Measurements from ENCODE around the gene RAB15. TPM values are rescaled to one million over a fixed set of nuclear protein-coding genes. Genes with fewer than 3 reads are reported as not detected.
A peak's percentile ranks its signal among the peaks of the same experiment; 100 is the strongest.

The RAB15 gene
- total RNA-seq, 1 donor from 2014 or later = 71.4 TPM

DNA sequence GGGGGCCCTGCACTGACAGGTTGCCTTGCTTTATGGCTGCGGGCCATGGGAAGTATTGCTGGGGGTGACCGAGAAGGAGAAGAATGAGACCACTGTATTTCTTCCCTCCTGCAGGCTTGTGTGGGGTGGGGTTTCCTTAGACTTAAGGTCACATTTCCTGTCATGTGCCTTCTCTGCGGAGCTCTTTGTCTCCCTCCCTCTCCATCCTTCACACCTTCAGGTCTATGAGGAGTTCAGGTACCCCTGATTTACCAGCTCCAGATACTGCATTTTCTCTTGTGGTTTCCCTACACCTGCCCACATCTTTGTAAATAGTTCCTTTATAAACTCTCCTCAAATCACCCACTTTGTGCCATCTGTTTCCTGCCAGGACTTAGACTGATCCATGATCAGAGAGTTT lies 18.2 kb upstream of the RAB15 start:
- no peak for DNase-seq (ENCODE audit: low spot score)

DNA sequence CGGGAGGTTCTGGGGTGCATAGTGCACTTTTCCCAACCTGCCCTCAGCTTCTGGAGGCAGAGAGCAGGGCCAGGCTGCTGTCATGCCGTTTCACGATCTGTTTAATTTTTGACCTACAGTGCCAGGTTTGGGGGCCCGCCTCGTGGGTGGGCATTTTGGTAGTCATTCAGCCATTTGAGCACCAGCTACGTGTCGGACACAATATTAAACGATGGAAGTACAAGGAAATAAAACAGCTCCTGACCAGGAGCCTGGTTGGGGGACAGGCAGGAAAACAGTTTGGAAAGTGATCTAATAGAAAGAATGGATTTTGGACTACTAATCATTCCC lies 15.3 kb upstream of the RAB15 start:
- DNase-seq (ENCODE audit: low spot score) = no peak

DNA sequence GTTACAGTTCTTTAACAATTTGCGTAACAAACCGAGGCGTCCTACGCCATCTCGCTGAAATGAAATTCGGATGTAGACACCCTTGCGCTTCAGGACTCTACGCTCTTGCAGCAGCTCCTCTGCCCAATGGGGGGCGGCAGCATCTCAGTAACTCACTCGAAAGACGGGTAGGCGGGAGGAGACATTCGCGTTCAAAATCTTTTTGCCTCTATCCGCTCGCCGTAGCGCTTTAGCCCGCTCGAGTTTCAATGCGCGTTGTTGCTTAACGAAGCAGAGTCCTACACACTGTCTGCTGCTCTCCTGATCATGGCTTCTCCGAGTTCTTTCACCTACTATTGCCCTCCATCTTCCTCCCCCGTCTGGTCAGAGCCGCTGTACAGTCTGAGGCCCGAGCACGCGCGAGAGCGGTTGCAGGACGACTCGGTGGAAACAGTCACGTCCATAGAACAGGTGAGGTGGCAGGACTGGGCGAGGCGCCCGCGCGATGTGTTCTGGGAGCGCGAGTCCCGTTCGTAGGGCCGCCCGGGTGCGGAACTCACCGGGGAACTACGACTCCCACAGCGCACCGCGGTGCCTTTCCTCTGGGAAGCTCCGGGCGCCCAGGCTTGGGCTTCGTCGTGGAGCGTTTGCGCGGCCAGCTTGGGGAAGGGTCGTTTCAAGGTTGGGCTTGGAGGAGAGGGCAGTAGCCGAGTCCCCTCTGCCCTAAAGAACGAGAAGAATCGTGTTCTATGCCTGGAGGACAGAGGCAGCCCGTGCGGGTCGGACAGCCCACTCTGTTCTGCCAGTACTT lies 14.7 kb upstream of the RAB15 start, which contains the start of gene FNTB:
Gene FNTB (plus strand): TSS at position 248 of the 790 bp plus-strand sequence. CDS start 59 bp downstream, at position 307.
- peak; percentile 95 for DNase-seq (ENCODE audit: low spot score)

DNA sequence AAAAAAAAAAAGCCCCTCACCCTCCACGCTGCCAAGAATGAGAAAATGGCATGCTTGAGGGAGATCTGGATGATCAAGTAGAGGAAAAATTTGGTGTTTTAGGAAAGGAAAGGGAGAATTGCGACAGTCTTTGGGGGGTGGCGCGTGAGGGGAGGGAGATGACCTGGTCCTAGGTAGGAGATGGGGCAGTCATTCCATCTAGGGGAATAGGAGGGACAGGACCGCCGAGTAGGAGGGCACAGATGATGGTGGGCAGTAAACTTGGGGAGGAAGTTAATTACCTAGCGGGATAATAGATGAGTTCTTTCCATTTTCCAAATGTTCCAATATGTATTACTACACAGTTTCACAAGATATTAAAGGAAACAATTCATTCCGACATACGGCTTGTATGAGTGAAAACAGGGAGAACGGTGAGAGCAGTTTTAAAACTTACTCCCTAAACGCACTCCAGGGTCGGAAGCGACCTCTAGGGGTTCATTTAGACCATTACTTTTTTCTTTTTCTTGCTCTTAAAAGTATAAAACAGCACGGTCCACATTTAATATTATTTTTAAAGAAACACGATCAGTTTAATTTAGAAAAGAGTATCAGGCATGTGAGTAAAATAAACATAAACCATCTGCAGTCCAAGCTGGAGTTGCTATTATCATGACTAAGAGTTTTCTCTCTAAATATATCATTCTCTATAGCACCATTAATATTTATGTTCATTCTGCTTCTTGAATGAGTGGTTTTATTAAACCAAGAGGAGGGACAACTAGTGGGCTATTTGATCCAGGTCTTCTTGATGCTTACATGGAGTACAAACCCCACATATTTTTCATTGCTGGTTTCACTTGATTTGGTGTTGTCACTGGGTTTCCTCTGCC lies 11.5 kb upstream of the RAB15 start:
- no peak for DNase-seq (ENCODE audit: low spot score)

DNA sequence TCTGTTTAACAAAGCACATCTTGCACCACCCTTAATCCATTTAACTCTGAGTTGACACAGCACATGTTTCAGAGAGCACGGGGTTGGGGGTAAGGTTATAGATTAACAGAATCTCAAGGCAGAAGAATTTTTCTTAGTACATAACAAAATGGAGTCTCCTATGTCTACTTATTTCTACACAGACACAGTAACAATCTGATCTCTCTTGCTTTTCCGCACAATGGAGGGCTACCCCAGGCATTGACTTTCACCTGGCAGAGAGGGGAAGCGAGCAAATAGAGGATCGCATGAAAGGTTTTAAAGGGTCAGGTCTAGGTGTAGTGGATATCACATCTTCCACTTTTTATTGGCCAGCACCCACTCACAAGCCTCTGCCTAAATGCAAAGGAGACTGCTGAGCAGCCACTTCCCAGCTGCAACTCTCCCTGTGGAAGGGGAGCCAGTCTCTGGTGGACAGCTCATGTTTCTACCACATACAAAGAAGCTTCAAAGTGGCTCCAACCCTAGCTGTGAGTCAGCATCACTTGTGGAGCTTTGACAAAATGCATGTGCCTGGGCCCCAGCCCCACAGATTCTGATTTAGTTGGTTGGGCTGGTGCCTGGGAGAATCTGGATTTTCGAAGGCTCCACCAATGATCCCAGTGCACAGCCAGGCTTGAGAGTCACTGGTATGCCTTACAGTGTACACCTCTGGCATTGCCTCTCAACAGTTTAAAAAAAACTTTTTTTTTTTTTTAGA lies 7.4 kb upstream of the RAB15 start:
- DNase-seq (ENCODE audit: low spot score) = no peak

DNA sequence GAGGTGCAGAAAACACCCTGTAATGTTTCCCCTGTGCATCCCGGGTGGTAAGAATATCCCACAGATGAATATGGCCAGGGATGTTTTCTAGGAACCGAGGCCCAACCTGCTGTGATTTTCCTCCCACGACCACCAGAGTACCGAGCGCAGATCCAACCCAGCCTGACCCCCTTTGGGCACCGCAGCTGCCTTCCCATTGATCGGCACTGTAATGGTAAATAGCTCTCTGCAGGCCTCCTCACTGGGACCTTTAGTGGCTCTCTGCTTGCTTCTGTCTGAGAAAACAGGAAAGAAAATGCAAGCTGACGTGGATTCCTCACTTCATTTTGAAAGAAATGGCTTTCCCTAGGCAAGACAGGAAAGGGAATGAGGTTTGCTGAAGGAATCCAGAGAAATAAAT lies 2.4 kb upstream of the RAB15 start:
- DNase-seq (ENCODE audit: low spot score) = no peak

DNA sequence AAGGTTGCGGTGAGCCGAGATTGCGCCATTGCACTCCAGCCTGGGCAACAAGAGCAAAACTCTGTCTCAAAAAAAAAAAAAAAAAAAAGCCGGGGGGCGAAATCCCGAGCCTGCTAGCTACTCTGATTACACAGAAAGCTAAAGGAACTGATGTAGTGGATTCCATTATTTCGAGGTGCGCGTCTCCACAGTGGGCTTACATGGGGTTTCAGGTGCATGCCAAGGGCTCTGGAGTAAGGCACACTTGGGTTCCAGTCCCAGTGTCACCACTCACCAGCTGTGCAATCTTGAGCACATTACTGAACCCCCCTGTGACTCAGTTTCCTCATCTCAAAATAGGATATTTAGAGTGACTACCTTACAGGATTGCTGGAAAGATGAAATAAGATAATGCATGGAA lies 1.7 kb upstream of the RAB15 start:
- DNase-seq (ENCODE audit: low spot score) = no peak

DNA sequence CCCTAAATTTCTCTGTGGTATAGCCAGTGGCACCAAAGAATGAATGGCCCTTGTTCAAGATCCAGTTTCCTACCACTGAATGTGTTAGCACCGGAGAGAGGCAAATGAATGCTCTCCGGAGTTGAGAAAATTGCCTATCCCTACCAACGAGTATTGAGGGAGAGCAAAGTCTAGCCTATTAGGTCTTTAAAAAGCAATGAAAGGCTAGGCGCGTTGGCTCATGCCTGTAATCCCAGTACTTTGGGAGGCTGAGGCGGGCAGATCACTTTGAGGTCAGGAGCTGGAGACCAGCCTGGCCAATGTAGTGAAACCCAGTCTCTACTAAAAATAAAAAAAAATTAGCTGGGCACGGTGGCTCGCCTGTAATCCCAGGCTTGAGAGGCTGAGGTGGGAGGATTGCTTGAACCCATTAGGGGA lies 898 bp upstream of the RAB15 start:
- DNase-seq (ENCODE audit: low spot score) = no peak

DNA sequence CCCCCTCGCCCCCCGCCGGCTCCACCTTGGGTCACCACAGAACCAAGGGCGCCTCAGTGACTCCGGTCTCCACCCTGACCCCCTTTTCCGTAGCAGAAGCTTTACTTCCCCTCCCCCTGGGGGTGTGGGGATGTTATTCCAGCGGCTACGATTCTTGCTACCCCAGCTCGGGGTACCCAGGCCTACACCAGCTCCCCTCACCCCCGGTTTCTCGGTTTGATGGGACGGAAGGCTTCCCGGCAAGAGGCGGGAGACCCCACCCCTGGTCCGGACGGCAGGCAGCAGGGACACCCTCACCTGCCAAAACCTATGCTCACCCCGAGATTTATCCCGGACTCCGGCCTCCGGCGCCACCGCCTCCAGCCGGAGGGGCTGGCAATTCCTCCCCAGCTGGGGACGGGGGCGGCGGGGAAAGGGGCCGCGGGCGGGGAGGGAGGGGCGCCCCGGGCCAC lies 619 bp downstream of the RAB15 start:
- DNase-seq (ENCODE audit: low spot score) = no peak

DNA sequence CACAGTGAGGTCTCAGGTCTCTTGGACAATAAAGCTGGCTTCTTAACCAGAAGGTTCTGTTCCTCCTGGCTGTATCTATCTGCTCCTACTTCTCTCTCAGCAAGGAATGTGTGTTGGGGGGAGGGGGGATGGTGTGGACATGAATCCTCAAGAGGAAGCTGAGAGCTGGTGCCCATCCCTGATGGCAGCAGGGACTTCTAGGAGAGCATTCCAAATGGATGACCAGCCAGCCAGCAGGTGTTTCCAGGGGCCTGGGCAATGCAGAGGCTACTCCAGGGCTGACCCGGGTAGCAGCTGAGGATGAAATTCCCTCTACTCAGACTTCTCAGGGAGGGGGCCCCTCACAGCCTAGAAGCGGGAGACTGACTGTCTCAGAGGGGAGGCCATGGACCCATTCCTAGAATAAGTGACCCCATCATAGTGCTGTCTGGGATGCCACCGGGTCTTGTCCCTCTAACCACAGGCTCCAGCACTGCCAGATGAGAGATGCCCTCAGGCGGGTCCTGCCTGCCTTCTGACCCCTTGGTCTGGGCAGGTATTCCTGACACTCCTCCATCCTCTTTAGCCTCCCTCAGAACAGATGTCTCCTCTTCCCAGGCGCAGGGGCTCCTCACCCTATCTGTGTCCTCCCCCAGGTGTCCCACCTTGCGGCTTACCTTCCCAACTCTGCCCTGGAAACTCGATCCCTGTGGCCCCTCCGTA lies 1.2 kb downstream of the RAB15 start:
- no peak for DNase-seq (ENCODE audit: low spot score)

DNA sequence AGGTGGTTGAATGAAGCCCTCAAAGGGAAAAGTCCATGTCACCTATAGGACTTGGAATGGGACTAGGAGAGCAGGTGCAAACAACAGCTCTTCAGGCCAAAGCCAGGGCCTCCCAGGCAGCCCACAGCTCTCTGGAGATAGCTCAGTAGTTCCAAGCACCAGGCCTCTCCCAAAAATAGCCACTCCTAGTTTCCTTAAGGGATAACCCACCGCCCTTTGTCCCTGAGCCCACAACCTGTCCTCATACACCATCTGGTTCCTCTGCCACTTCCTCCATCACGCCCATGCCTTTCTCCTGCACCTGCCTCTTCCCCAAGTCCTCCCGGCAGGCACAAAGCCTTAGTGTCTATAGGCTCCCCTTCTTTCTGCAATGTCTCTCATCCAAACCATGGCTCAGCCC lies 2.1 kb downstream of the RAB15 start:
- DNase-seq (ENCODE audit: low spot score) = no peak

DNA sequence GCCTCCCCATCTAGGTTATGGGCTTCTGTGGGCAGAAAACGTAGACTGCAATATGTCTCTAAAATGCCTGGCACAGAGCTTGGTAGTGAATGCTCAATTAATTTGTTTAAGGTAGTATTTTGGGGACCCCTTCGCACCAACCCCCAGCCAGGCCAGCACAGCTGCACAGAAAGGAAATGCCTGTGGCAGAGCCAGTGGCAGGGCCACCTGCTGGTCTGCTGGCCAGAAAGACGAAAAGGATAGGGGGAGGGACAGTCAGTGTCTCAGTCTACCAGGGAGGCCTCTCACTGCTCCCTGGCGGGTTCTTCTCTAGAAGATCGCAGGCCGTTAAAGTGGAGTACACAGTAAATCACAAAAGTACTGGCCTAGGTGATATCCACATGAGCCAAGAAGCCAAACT lies 3.5 kb downstream of the RAB15 start:
- no peak for DNase-seq (ENCODE audit: low spot score)

DNA sequence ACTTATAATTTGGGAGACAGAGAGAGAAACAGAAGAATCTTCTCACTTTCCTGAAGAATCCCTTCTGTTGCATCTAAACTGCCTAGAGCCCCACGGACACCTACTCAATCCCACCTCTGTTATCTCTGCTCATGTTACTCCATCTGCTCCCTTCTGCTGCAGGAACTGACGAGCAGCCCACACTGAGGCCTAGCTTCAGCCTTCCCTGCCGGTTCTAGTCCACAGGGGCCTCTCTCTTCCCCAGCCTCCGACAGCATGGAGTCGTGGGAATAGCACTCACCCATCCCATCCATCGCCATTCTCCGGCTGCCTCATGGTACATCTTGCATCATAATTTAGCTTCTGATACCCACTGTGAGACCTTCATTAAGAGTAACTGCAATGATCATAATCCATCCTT lies 4.0 kb downstream of the RAB15 start:
- DNase-seq (ENCODE audit: low spot score) = no peak

DNA sequence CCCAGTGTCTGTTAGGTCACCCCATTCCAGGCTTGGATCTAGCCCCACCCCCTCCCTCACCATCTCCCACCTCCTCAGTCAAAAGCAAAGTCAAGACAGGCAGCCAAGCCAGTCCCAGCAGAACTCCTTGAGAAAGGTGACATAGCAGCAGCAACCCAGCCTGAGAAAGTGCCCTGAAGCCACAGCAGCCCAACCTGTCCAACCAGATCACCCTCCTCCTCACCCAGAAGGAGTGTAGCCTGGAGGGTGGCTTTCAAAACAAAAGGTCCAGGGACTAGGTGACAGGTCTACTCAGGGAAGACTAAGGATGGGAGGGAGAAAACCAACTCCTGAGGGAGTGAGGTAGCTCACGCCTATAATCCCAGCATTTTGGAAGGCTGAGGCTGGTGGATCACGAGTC lies 5.2 kb downstream of the RAB15 start:
- DNase-seq (ENCODE audit: low spot score) = peak; percentile 85

DNA sequence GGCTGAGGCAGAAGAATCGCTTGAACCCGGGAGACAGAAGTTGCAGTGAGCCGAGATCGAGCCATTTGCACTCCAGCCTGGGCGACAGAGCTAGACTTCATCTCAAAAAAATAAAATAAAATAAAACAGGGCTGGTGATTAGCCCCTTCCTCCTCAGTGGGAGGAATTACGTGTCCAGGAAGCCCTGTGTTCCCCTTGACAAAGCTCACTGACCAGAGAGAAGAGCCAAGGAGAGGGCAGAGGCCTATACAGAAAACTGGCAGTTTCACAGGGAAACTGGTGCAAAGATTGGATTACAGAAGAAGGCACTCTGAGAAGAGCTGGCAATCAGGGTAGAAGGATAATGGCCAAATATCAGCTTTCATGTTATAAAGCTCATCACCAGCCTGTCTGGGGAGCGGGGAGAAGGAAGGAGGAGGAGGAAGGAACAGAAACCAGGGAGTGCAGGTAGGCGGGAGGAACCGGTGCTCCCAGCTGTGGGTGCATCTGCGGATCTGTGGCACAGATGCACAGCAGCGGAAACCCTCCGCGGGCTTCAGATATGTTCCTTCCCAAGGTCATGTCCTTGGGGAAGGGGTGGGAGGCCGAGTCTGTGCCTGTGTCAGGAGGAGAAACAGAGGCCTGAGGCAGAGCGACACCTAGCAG lies 6.7 kb downstream of the RAB15 start:
- DNase-seq (ENCODE audit: low spot score) = no peak

DNA sequence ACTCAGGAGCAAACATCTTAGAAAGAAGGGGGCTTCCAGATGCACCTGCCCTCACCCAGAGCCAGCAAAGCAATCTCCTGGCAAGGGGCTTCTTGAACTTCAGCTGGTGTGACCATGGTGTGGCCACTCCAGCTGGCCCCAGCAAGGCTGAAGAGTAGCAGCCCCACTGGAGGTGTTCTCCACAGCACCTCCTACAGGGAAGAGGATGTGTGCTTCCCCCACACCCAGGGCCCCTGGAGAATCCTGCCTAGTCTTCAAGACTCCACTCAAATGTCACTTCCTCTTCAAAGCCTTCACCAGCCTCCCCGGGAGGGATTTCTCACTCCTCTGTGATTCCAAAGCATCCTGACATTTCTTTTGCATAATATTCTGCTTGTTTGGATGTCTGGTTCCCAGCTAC lies 8.5 kb downstream of the RAB15 start:
- no peak for DNase-seq (ENCODE audit: low spot score)

DNA sequence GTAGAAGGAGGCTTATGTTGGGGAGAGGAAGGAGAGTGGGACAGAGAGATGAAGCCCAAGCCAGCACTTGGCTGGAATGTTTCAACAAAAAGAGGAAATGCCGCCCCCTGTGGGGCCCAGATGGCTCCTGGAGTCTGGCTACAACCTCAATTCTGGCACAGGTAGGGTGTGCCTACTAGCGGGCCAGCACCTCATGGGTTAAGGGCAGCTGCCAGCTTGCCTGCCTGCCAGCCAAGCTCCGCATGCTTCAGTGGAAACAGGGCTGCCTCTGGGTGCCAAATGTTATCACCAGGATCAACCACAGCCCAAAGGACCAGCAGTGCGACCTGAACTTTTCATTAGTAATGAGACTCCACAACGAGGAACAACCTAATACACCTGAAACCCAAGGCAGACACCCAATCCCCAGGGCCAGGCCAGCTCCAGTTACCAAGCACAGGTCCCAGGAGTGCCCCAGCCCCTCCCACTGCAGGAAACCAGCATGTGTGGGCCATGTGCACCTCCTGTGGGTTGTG lies 11.3 kb downstream of the RAB15 start:
- DNase-seq (ENCODE audit: low spot score) = peak; percentile 75

DNA sequence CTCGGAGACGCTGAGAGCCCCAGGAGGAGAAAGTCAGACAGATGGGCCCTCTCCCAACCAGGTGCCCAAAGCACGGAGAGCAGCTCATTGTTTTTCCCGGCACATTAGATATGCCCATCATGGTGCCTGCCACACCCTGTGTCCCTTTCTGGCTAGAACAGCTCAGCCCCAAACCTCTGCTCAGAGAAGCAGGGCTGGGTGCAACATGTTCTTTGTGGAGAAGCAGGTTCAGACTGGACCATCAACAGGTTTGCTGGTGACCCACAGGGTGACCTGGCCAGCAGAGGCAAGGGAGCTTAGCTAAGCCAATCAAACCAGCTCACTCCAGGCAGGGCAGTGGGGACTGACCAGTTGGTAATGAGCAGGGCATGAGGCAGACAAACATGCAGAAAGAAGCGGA lies 13.4 kb downstream of the RAB15 start:
- DNase-seq (ENCODE audit: low spot score) = no peak

DNA sequence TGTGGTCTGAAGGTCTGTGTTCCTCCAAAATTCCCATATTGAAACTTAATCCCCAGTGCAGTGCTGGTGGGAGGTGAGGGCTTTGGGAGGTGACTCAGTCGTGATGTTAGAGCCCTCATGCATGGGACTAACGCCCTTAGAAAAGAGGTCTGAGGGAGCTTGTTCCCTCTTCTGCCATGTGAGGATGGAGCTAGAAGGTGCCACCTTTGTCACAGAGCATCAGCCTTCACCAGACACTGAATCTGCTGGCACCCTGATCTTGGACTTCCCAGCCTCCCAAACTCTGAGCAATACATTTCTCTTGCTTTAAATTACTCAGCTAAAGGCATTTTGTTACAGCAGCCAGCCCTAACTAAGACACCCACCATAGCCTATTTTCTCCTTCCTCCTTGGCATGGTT lies 13.9 kb downstream of the RAB15 start:
- DNase-seq (ENCODE audit: low spot score) = no peak

DNA sequence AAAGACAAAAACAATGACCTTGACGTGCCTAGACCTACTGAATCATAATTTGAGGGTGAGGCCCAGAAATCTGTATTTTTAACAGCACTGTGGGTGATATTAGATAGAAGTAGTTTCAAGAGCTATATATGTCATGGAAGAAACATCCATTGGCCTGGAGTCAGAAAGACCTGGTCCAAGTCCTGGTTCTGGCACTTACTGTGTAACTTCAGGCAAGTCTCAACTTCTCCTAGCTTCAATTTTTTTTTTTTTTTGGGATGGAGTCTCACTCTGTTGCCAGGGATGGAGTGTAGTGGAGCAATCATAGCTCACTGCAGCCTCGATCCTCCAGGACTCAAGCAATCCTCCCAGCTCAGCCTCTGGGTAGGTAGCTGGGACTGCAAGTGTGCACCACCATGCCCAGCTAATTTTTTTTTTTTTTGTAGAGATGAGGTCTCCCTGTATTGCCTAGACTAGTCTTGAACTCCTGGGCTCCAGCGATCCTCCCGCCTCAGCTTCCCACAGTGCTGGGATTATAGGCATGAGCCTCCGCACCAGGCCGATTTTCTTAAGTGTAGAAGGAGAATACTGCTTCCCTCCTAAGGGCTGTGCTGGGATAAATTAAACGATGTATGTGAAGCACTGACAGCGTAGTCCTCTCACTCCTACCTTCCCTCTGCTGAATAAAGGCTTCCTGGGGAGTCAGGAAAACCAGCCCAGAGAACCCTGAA lies 15.3 kb downstream of the RAB15 start:
- no peak for DNase-seq (ENCODE audit: low spot score)

All from ureter (tissue), 1 donor.